ENCODE data around the gene SAA2. TPM values are rescaled to one million over a fixed set of nuclear protein-coding genes. Genes with fewer than 3 reads are reported as not detected.

Gene SAA2
- total and polyA plus RNA-seq, 2 of the 4 experiments (the other 2 are of a cell fraction), result not detected

GRCh38 chr11:18233912-18234311, 14.6 kb downstream of the SAA2 start:
- no TSS peak for BruUV-seq (replicated peaks)
- Histone ChIP-seq H3K23ac (ENCODE audit: low read depth, low read length) (no peak overlapping the region), H4K20me1 (ENCODE audit: insufficient read depth, low read length) (no peaks in the 10 kb centered on the region), H3K4me3 (ENCODE audit: insufficient read depth, low read depth, low read length) (no peak overlapping the region), H3K36me3 (ENCODE audit: control insufficient read depth, insufficient read depth, low read length) (no peaks in the 10 kb centered on the region), H3K79me1 (ENCODE audit: low read depth in 1 of 2, low read length in 2 of 2) (no peaks in the 10 kb centered on the region), H2BK20ac (ENCODE audit: low read depth, low read length) (no peak overlapping the region), H2AK5ac (ENCODE audit: low read depth, low read length) (no peak overlapping the region), H3K9me1 (ENCODE audit: insufficient read depth, low read length) (no peaks in the 10 kb centered on the region), H3K9me3 (ENCODE audit: control insufficient read depth, insufficient read depth, low read length) (no peaks in the 10 kb centered on the region), H2AFZ (replicated peaks; ENCODE audit: low read length, poor library complexity) (no peak overlapping the region), H3K18ac (ENCODE audit: low read depth, low read length) (no peak overlapping the region), H3K27me3 (ENCODE audit: control insufficient read depth, insufficient read depth, low read length) (peaks cover 5% of the 10 kb centered on the region), H4K5ac (ENCODE audit: low read depth, low read length) (no peak overlapping the region), H2AK9ac (replicated peaks; ENCODE audit: low read depth, low read length, poor library complexity) (no peak overlapping the region), H2BK15ac (ENCODE audit: low read depth, low read length) (no peak overlapping the region), H4K8ac (ENCODE audit: low read depth in 2 of 2, low read length in 2 of 2) (no peak overlapping the region), H3K4me1 (ENCODE audit: control insufficient read depth, insufficient read depth, low read length) (no peaks in the 10 kb centered on the region), H3K14ac (replicated peaks; ENCODE audit: low read depth, low read length) (no peak overlapping the region), H2BK5ac (ENCODE audit: low read depth, low read length, poor library complexity, severe bottlenecking) (no peak overlapping the region), H3K27ac (ENCODE audit: insufficient read depth, low read length) (no peak overlapping the region), H2BK120ac (ENCODE audit: low read depth, low read length) (no peak overlapping the region), H3K56ac (ENCODE audit: extremely low read depth, insufficient read depth, low read length) (no peak overlapping the region), H3K4ac (ENCODE audit: low read depth, low read length) (no peak overlapping the region), H4K91ac (ENCODE audit: insufficient read depth, low read depth, low read length) (no peak overlapping the region), H3K9ac (ENCODE audit: low read depth, low read length) (no peak overlapping the region), H3K4me2 (ENCODE audit: low read depth, low read length) (no peak overlapping the region)
- dilution Hi-C loops (cut with HindIII; ENCODE audit: low sequenced_read_pairs, unreplicated experiment), result no loop called here
- in situ Hi-C loops (cut with MboI; ENCODE audit: low sequenced_read_pairs), result no loop called here
- ChIA-PET CTCF (no interaction called here), POLR2A (ENCODE audit: unreplicated experiment) (no interaction called here)
- ATAC-seq (ENCODE audit: low read depth) (no peak), DNase-seq (no peak)
- TF ChIP-seq CEBPB (IDR thresholded peaks at IDR 0.05; ENCODE audit: low read depth, low read length) (peak; percentile 31; the same call in 1 of the 2 replicates), MAFK (IDR thresholded peaks at IDR 0.05; ENCODE audit: low read depth, low read length) (no peak)
- intact Hi-C loops (cut with micrococcal nuclease), result no loop called here
- no CpG with 5 or more reads among the region's 4 CpGs for WGBS, 2 experiments (ENCODE audit: extremely low coverage in 2 of 2, insufficient read length in 1 of 2)

Data from IMR-90 (cell line).